CD14-positive monocyte (primary cell): ENCODE measurements around the gene ATP5MK. TPM values are rescaled to one million over a fixed set of nuclear protein-coding genes. Genes with fewer than 3 reads are reported as not detected.

Experiments used
- DNase-seq, 3 donors: peaks; one replicate each; pipeline ENCODE4 v3.0.0-alpha.2; 2011 to 2022
- H2AFZ ChIP-seq: 2 replicates; pipeline ENCODE4 v1.6.0; 2012; ENCODE audit warnings: mild to moderate bottlenecking, low read depth, low read length, inconsistent platforms; ENCODE audit not compliant: insufficient read depth, poor library complexity, severe bottlenecking
- H3K27ac ChIP-seq, 2 donors: 1 replicate in 1 of 2; 2 replicates in 1 of 2; pipeline ENCODE4 v1.5.1; 2012 to 2013; ENCODE audit warnings: low read length in 2 of 2, control low read depth in 1 of 2, inconsistent platforms in 1 of 2, low read depth in 1 of 2, mild to moderate bottlenecking in 1 of 2
- H3K27me3 ChIP-seq, 2 donors: one replicate each; pipeline versions ENCODE4 v1.6.0 to v1.6.1; 2011 to 2013; ENCODE audit warnings: low read length in 2 of 2; ENCODE audit not compliant: control insufficient read depth in 2 of 2, insufficient read depth in 2 of 2
- H3K36me3 ChIP-seq, 2 donors: replicated peaks in 1 of 2; 1 replicate in 1 of 2; 2 replicates in 1 of 2; pipeline versions ENCODE4 v1.5.1 to v1.6.1; 2012 to 2013; ENCODE audit warnings: low read length in 2 of 2, control low read depth in 1 of 2, inconsistent platforms in 1 of 2, mild to moderate bottlenecking in 1 of 2; ENCODE audit not compliant: insufficient read depth in 2 of 2, control insufficient read depth in 1 of 2
- H3K4me1 ChIP-seq, 2 donors: 1 replicate in 1 of 2; 2 replicates in 1 of 2; pipeline versions ENCODE4 v1.5.1 to v1.6.1; 2012 to 2013; ENCODE audit warnings: low read length in 2 of 2, control low read depth in 1 of 2, inconsistent platforms in 1 of 2, mild to moderate bottlenecking in 1 of 2, moderate library complexity in 1 of 2; ENCODE audit not compliant: insufficient read depth in 2 of 2, control insufficient read depth in 1 of 2
- H3K4me2 ChIP-seq: replicated peaks from 2 replicates; pipeline ENCODE3; 2012; ENCODE audit warnings: low read length, moderate library complexity, mild to moderate bottlenecking; ENCODE audit not compliant: poor library complexity, severe bottlenecking; ENCODE audit errors: extremely low read depth
- H3K4me3 ChIP-seq, 3 experiments: fragments of 200-600 bp in 1 of 3; sonication (generic) in 1 of 3; replicated peaks in 1 of 3; 1 replicate in 2 of 3; 2 replicates in 1 of 3; pipeline ENCODE4 v1.5.1; 2011 to 2013; ENCODE audit warnings: low read length in 3 of 3, mild to moderate bottlenecking in 3 of 3, control low read depth in 2 of 3, low read depth in 2 of 3, inconsistent platforms in 1 of 3, moderate library complexity in 1 of 3
- H3K79me2 ChIP-seq: 2 replicates; pipeline ENCODE4 v1.6.0; 2012; ENCODE audit warnings: mild to moderate bottlenecking, control low read depth, inconsistent platforms, low read length, moderate library complexity; ENCODE audit not compliant: insufficient read depth
- H3K9ac ChIP-seq: 2 replicates; pipeline ENCODE4 v1.6.0; 2017; ENCODE audit warnings: low read length, mild to moderate bottlenecking; ENCODE audit not compliant: insufficient read depth, poor library complexity, severe bottlenecking
- H3K9me3 ChIP-seq, 2 donors: replicated peaks in 1 of 2; 1 replicate in 1 of 2; 2 replicates in 1 of 2; pipeline versions ENCODE4 v1.5.1 to v1.6.1; 2012 to 2013; ENCODE audit warnings: low read length in 2 of 2, control low read depth in 1 of 2; ENCODE audit not compliant: control insufficient read depth in 1 of 2, insufficient read depth in 1 of 2
- H4K20me1 ChIP-seq: 2 replicates; pipeline ENCODE4 v1.6.0; 2012; ENCODE audit warnings: mild to moderate bottlenecking, low read length, control low read depth, moderate library complexity; ENCODE audit not compliant: insufficient read depth
- H3K27ac Mint-ChIP-seq, 7 donors: one replicate each; pipeline ENCODE4 v1.8.0; 2020; ENCODE audit warnings: mild to moderate bottlenecking in 7 of 7, mixed read lengths in 7 of 7, moderate library complexity in 6 of 7, inconsistent platforms in 2 of 7
- H3K27me3 Mint-ChIP-seq, 3 donors: one replicate each; pipeline ENCODE4 v1.8.0; 2021 to 2022; ENCODE audit warnings: low read depth in 3 of 3, mild to moderate bottlenecking in 3 of 3, mixed read lengths in 3 of 3, moderate library complexity in 3 of 3, inconsistent platforms in 1 of 3
- H3K36me3 Mint-ChIP-seq, 2 donors: one replicate each; pipeline ENCODE4 v1.8.0; 2020; ENCODE audit warnings: mixed read lengths in 2 of 2, inconsistent platforms in 1 of 2, mild to moderate bottlenecking in 1 of 2
- H3K4me1 Mint-ChIP-seq: one replicate; pipeline ENCODE4 v1.8.0; 2020; ENCODE audit warnings: mild to moderate bottlenecking, mixed read lengths
- H3K4me3 Mint-ChIP-seq, 2 donors: one replicate each; pipeline ENCODE4 v1.8.0; 2020; ENCODE audit warnings: mild to moderate bottlenecking in 2 of 2, mixed read lengths in 2 of 2, moderate library complexity in 1 of 2
- H3K9me3 Mint-ChIP-seq, 7 donors: one replicate each; pipeline ENCODE4 v1.8.0; 2020 to 2022; ENCODE audit warnings: mixed read lengths in 7 of 7, mild to moderate bottlenecking in 6 of 7, moderate library complexity in 6 of 7, inconsistent platforms in 2 of 7
- CTCF ChIP-seq: fragments of 200-600 bp; IDR thresholded peaks from one replicate; pipeline ENCODE4 v1.8.0; 2022; ENCODE audit warnings: antibody characterized with exemption, mild to moderate bottlenecking
- WGBS: methylation state at CpG from one replicate; pipeline ENCODE4 v1.1.5; 2013; ENCODE audit warnings: missing lambda C conversion rate; ENCODE audit not compliant: insufficient coverage; 5-methylcytosine and 5-hydroxymethylcytosine counted together
- intact Hi-C, 2 donors: fragments of 100-400 bp; cut with micrococcal nuclease; formaldehyde crosslinking; loops; one replicate each; pipeline versions ENCODE4 v1.15.0 to v1.15.1; 2023
- polyA plus RNA-seq, 3 donors: library from polyadenylated mRNA; depleted of rRNA in 1 of 3; unstranded in 2 of 3; stranded (reverse) in 1 of 3; fragments of 300-500 nt in 2 of 3; fragments of >200 nt in 1 of 3; fragmentation: Illumina TruSeq in 2 of 3; gene quantifications; 1 replicate in 2 of 3; 2 replicates in 1 of 3; pipeline ENCODE4 v1.2.3, GENCODE V29; 2012 to 2021

ATP5MK gene
- polyA plus RNA-seq, 3 donors = 285 to 531 (median 529) TPM

DNA sequence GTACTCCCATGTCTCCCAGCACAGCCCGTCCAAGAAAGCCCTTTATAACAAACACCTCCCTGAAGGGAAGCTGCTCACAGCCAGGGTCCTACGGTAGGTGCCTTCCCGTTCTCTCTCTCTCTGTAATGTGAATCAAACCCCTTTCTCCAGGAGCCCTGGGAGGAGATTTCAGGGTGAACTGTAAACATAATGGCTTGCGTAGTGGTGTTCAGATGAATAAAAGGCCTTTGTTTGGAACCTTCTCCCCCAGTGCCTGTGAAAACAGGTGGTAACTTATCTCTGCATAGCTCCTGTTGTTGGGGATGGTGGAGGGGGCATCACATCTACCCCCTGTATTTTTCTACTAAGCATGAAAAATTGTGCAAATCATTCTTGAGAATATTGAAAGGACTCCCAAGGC, 43.5 kb upstream of the ATP5MK start:
- peaks cover 6% of the 10 kb centered on the region for H3K4me1 Mint-ChIP-seq
- no peak overlapping the region for H2AFZ ChIP-seq
- H3K9me3 Mint-ChIP-seq = no peaks in the 10 kb centered on the region
- no peak overlapping the region for H3K27ac Mint-ChIP-seq
- no peaks in the 10 kb centered on the region for H3K9me3 ChIP-seq
- DNase-seq = no peak
- peaks cover 33% of the 10 kb centered on the region for H4K20me1 ChIP-seq
- WGBS = no CpG with 5 or more reads among the region's 4 CpGs
- H3K27ac ChIP-seq = no peak overlapping the region
- peaks cover 0 to 2% (median 0%) of the 10 kb centered on the region in 3 donors for H3K27me3 Mint-ChIP-seq
- H3K9ac ChIP-seq = no peak overlapping the region
- no peak for TF ChIP-seq CTCF
- peaks cover 75 to 96% of the 10 kb centered on the region in 2 donors for H3K36me3 ChIP-seq
- no peaks in the 10 kb centered on the region for H3K27me3 ChIP-seq
- no peak overlapping the region for H3K4me3 Mint-ChIP-seq
- no peak overlapping the region for H3K4me3 ChIP-seq
- peaks cover 80 to 91% of the 10 kb centered on the region in 2 donors for H3K36me3 Mint-ChIP-seq
- no peaks in the 10 kb centered on the region for H3K79me2 ChIP-seq
- H3K4me1 ChIP-seq = peaks cover 0 to under 1% of the 10 kb centered on the region in 2 donors
- intact Hi-C loops = no loop called here
- no peak overlapping the region for H3K4me2 ChIP-seq

DNA sequence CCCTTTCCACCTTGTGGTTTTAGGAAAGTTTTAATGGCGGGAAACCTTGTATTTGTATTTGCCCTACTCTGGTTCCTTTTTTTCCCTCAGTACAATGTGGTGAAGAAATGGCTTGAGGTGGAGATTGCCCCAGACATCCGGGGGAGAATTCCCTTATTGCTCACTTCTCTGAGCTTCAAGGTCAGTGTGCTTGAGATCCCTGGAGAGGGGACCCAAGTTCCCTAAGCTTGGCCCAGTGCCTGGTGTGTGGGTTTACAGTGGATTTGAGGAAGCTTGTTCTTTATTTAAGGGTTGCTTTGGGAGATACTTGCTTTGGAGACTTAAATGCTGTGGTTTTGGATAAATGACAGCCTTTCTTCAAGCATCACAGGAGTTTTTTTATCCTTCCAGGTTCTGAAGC, 37.6 kb upstream of the ATP5MK start:
- Histone ChIP-seq H3K4me3 (no peak overlapping the region), H3K27me3 (no peaks in the 10 kb centered on the region), H3K4me1 (peaks cover 9 to 16% of the 10 kb centered on the region in 2 donors), H2AFZ (no peak overlapping the region), H3K36me3 (peaks cover 53 to 92% of the 10 kb centered on the region in 2 donors), H3K9me3 (no peaks in the 10 kb centered on the region), H3K27ac (no peak overlapping the region), H4K20me1 (no peaks in the 10 kb centered on the region), H3K4me2 (no peak overlapping the region), H3K79me2 (no peaks in the 10 kb centered on the region), H3K9ac (no peak overlapping the region)
- H3K4me3 Mint-ChIP-seq = no peak overlapping the region
- intact Hi-C loops = no loop called here
- H3K9me3 Mint-ChIP-seq = no peaks in the 10 kb centered on the region
- H3K27ac Mint-ChIP-seq = peak overlapping the region in 4 of 7 donors; percentile 3 to 73 (median 34)
- peaks cover 9% of the 10 kb centered on the region for H3K4me1 Mint-ChIP-seq
- no peak for TF ChIP-seq CTCF
- no peaks in the 10 kb centered on the region for H3K27me3 Mint-ChIP-seq
- 50% methylated on average over 1 of the region's 2 CpGs for WGBS
- DNase-seq = peak; percentile 50 to 84 (median 58)
- H3K36me3 Mint-ChIP-seq = peaks cover 69 to 91% of the 10 kb centered on the region in 2 donors
